Coronary artery (tissue), 2 donors: ENCODE results near the gene CADM3.
A peak's percentile ranks its signal among the peaks of the same experiment; 100 is the strongest.

Experiments
- DNase-seq: peaks from one replicate; pipeline ENCODE4 v3.0.0-alpha.2; 2017; ENCODE audit warnings: low spot score
- H3K27ac ChIP-seq, 2 donors: fragments of 200-600 bp; sonication (generic); one replicate each; pipeline ENCODE4 v1.5.1; 2016 to 2019
- H3K4me3 ChIP-seq: fragments of 200-600 bp; sonication (generic); 2 replicates; pipeline ENCODE4 v1.5.1; 2016; ENCODE audit warnings: mild to moderate bottlenecking, moderate library complexity
- CTCF ChIP-seq: fragments of 200-600 bp; sonication (generic); IDR thresholded peaks from one replicate; pipeline ENCODE4 v1.5.1; 2019; ENCODE audit warnings: antibody characterized with exemption

The CADM3 gene

GRCh38 chr1:159205225-159205624 is 33.8 kb downstream of the CADM3 start:
- H3K27ac ChIP-seq, result no peak overlapping the region
- peak overlapping the region; percentile 37 for H3K4me3 ChIP-seq
- TF ChIP-seq CTCF, result no peak
- no peak for DNase-seq

- no peak for DNase-seq
- Histone ChIP-seq H3K27ac (peak overlapping the region in 1 of 2 donors; percentile 16), H3K4me3 (peak overlapping the region; percentile 37)
- no peak for TF ChIP-seq CTCF
These were observed 34.7 kb downstream of the CADM3 start for GRCh38 chr1:159206110-159206509.

- no peak for TF ChIP-seq CTCF
- Histone ChIP-seq H3K27ac (no peak overlapping the region), H3K4me3 (peak overlapping the region; percentile 36)
- DNase-seq, result no peak
These were observed 35.7 kb downstream of the CADM3 start for GRCh38 chr1:159207080-159207479.

- H3K27ac ChIP-seq, result no peak overlapping the region
- peak overlapping the region; percentile 28 for H3K4me3 ChIP-seq
- DNase-seq, result no peak
- no peak for TF ChIP-seq CTCF
These were observed 36.4 kb downstream of the CADM3 start for GRCh38 chr1:159207774-159208173.

GRCh38 chr1:159208175-159208825 is 36.9 kb downstream of the CADM3 start:
- Histone ChIP-seq H3K27ac (no peak overlapping the region), H3K4me3 (peak overlapping the region; percentile 28)
- DNase-seq, result no peak
- TF ChIP-seq CTCF, result no peak

GRCh38 chr1:159209061-159209460 is 37.6 kb downstream of the CADM3 start:
- no peak for DNase-seq
- TF ChIP-seq CTCF, result no peak
- Histone ChIP-seq H3K27ac (no peak overlapping the region), H3K4me3 (no peak overlapping the region)

GRCh38 chr1:159211331-159212136 is 40.1 kb downstream of the CADM3 start:
- TF ChIP-seq CTCF, result peak; percentile 39

More at GRCh38 chr1:159211331-159212136, 40.1 kb downstream of the CADM3 start:
- DNase-seq, result no peak
- Histone ChIP-seq H3K4me3 (no peak overlapping the region), H3K27ac (no peak overlapping the region)
